CD1c-positive myeloid dendritic cell (primary cell): ENCODE results near the gene TRAF3IP1.
"Not testable (repeated sequence)": the region's sequence is repeated elsewhere in the genome, so short reads cannot be mapped to it uniquely, and the experiment has no call there.

ENCODE experiments used
- DNase-seq: peaks from one replicate; pipeline ENCODE4 v3.0.0-alpha.2; 2016; ENCODE audit errors: extremely low spot score

The TRAF3IP1 gene

DNA sequence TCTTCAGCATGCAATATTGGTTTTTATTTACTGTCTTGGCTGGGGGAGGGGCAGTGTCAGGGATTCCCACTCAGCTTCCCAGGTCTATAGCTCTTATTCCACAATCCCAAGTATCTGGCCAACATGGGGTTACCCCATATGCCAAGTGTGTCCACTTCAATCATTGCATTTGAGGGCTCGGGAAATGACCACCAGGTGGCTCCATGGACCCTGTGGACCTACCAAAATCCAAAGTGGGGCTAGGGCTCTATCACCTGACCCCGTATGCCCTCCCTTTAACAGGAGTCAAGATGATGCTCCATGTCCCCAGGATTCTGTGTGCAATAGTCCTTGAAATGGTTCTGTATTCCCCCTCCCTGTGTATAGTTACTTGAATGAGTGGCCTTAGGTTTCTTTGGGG, 12.1 kb upstream of the TRAF3IP1 start:
- no peak for DNase-seq

DNA sequence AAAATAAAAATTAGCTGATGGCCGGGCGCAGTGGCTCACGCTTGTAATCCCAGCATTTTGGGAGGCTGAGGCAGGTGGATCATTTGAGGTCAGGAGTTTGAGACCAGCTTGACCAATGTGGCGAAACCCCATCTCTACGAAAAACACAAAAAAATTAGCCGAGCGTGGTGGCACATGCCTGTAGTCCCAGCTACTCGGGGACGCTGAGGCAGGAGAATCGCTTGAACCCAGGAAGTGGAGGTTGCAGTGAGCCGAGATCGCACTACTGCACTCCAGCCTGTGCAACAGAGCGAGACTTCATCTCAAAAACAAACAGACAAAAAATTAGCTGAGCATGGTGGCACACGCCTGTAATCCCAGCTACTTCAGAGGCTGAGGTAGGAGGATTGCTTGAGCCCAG, 9.6 kb upstream of the TRAF3IP1 start:
- not testable (repeated sequence) for DNase-seq

DNA sequence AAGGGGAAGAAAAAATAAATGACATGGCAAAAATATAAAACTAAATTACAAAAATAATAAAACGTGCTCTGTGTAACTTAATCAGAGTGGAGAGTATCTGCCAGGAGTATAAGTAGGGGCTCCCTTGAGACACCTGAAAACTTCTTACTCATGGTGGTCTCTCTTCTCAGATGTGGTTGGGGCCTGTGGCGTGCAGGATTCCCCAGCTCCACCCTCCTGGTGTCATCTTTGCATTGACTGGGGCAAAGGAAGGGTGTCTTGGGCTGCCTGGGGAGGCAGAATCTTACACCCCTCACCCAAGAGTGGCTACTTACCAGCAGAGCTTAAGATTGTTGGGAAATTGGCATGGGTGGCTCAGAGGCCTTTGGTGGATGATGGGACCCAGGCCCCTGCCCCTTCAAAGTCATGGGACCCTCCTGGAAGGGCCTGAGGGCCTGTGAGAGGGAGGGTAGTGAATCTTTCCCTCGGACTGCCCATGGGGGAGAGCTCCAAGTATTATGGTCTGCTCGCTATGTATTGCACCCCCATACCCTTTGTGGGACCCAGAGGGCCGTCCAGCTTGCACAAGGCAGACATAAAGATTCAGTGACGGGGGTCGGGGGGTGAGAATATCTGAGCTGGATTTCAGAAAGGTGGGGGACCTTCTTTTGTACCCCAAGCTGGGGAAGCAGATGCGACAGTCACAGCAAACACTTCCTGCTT, 6.9 kb upstream of the TRAF3IP1 start:
- no peak for DNase-seq

DNA sequence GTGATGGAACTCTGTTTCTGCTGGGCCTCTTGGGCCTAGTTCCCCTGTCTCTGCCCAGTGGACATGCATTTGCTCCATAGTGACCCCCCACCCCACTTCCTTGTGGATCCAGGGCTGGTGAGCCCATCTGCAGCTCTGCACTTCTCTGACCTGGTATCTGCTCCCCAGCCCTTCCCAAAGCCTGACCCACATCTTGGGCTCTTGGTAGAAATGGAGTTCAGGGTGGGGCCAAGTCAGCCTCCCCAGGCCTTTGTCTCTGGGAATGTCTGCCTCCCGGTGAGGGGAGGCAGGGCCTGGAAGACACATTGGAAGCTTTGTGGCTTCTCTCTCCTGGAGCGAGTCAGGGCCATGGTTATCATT, 6.3 kb upstream of the TRAF3IP1 start:
- DNase-seq = no peak

DNA sequence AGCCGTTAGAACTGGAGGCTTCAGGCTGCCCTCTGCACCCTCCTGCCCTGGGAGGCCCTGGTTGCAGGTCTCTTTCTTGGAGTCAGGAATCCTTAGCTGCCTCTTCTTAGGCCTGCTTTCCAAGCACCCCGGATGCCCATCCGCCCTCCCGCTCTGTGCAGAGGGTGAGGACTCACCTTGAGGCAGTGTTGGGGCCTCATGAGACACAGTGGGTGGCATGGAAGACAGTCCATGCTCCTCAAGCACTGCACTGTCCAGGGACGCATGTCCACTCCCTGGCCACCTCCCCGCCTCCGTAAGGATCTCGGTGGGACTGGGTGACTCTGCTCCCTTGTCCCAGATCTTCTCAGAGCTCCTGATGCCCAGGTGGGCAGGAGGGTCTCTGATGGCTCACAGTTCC, 5.7 kb upstream of the TRAF3IP1 start:
- no peak for DNase-seq

DNA sequence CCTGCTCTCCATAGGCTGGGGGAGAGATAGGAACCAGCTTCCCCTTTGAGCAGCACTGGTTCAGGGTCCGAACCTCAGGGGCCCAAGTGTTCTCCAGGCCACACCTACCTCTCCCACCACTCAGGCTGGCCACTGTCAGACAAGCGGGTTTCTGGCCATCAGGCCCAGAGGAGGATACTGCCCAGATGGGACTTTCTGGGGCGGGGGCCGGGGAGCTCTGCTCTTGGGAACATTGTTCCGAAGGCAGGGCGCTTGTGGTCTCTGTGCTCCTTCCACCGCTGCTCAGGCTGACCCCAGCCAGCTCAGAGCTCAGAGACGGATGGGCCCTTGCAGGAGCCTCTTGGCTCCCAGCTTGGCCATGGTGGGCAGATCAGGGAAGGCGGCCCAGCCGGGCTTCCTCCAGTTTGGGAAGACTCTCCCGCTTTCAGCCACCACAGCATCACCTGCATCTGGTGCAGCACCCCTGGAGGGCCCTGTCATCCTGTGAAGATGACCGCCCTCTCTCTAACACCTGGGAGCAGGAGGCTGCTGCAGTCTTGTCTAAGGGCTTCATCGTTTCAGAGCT, 5.2 kb upstream of the TRAF3IP1 start:
- DNase-seq = no peak

DNA sequence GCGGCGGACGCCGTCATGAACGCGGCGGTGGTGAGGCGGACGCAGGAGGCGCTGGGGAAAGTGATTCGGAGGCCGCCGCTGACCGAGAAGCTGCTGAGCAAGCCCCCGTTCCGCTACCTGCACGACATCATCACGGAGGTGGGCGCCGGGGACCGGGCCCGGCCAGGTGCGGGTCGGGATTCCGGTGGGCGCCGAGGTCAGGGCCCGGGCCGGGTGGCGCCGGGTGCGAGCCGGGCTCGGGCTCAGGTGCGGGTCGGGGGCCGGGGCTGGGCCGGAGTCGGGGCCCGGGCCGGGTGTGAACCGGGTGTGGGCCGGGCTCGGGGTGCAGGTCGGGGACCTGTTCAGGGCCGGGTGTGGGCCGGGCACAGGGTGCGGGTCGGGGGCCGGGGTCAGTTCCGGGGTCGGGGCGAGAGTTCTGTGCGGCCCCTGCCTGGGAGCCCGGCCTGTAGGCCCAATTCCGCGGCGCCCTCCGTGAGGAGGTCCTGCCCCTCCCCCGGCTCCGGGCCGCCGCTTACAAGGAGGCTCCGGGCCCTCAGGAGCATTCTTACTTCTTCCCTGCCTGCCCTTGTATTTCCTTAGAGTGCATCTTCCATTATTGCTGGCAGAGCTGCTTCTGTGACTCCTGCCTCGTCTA, 447 bp downstream of the TRAF3IP1 start:
- DNase-seq = no peak

DNA sequence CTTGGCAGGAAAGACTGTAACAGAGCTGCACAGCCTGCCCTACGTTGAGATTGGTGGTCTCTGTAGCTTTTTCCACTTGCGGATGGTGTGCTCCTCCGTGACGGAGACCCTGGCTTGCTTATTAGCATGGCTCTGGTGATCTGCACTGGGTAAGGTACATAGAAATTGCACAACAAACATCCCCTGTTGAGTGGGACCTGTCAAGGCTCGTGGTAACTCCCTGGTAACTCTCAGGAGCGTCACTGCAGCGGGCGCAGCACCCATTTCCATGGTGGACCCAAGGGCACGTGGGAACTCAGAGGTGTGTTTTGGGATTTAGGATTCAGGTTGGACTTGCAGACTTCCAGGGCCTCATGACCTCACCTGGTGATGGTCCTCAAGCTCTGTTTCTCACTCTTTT, 1.1 kb downstream of the TRAF3IP1 start:
- DNase-seq = no peak

DNA sequence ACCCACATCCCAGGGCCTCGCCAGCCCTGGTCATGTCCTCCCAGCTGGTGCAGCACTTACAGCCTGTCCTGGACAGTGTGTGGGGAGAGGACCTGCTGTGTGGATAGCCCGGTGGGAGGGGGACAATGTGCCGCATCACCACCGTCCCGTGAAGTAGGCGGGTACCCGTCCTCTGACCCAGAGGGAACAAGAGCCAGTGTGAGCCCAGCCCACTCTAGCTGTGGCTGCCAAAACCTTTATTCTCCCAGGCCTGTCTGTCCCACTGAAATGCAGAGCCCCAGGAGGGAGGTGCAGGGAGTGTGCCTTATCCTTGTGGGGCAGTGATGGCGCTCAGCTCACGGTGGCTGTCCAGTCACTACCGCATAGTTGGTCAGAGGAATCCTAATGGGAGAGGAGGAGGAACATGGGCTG, 1.7 kb downstream of the TRAF3IP1 start:
- DNase-seq = no peak

DNA sequence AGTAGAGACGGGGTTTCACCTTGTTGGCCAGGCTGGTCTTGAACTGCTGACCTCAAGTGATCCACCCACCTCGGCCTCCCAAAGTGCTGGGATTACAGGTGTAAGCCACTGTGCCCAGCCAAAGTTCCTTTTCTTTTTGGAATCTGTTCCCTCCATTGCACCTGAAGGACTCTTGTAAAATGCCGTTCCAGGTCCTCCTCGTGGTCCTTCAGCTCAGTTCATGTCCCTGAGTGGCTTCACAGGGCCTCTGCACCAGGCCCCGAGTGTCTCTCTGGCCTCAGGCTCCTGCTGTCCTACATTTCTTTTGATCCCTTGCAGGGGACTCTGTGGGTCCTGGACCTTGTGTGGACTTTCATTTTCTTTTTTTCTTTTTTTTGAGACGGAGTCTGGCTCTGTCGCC, 3.9 kb downstream of the TRAF3IP1 start:
- DNase-seq = not testable (repeated sequence)

DNA sequence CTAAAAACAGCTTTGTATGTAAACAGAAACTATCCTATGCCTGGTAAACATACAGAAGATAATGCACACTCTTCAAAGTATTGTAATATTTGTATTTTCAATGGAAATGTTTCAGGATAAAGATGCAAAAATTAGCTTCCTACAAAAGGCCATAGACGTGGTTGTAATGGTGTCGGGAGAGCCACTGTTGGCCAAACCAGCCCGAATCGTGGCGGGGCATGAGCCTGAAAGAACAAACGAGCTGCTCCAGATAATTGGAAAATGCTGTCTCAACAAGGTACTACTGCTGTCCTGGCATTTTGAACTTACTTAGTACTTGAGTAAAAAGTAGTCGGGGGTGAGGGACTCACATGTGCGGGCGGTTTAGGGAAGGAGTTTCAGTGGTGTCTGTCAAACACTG, 5.4 kb downstream of the TRAF3IP1 start:
- no peak for DNase-seq

DNA sequence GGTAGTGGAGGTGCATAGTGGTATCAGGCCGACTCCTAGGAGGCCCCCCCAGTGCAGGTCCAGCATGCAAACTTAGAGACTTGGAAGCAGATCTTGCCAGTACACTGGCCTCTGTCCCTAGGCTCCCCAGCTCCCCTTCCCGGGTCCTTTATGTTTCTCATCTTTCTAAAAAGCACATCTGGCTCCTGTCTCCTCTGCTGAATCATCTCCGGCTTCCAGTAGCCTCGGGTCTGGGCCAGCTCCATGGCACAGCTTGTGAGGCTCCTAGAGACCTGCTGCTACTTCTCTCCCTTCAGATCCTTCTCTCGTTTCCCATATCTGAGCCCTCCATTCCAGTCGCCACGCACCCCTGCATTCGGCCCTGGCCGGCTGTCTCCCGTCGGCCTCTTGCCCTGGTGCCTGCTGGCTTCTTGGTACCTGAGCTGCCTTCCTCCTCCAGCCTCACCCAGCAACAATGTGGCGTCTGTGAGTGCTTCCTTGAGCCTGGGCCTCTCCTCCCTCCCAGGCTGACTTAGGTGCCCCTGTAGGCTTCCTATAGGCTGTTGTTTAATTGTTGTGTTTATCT, 6.6 kb downstream of the TRAF3IP1 start:
- no peak for DNase-seq

DNA sequence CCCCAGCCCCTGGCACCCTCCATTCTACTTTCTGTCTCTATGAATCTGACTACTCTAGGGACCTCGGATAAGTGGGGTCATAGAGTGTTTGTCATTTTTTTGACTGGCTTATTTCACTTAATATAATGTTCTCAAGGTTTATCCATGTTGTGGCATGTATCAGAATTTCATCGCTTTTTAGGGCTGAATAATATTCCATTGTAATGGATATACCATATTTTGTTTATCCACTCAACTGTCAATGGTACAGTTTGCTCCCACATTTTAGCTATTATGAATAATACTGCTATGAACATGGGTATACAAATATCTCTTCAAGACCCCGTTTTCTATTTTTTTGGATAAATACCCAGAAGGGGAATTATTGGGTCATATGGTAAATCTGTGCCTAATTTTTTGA, 7.4 kb downstream of the TRAF3IP1 start:
- no peak for DNase-seq

DNA sequence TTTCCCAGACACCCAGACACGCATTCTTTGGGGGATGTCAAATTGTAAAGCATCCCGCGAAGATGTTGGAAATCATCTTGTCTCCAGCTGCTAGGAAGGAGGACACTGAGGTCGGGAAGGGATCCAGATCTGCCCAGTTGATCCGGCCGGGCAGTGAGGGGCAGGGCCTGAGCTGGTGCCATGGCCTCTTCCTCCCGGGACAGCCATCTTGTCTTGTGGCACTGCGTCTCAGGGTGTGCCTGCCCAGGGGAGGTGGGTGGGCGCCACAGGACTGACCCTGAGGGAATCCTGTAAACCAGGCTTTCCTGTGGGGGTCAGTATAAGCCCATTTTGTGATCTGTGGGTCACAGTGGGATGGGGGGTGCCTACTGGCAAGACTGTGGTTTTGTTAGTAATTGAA, 10.1 kb downstream of the TRAF3IP1 start:
- no peak for DNase-seq

DNA sequence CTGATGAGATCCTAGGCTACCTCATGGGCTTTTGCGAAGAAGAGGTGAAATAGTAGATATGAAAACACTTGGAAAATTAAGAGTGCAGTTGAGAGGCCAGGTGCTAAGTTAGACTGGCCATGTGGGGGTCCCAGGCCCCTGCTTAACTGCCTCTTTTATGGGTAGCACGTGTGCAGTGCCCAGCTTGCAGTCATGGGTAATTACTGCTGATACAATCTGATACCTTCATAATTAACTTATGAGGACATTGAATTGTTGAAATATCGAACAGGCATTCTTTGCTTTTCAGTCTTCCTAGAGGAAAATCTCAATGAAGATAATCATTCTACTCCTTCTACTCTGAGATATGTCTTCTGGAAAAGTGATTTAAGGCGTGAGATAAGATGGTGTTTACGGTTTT, 11.6 kb downstream of the TRAF3IP1 start:
- no peak for DNase-seq

DNA sequence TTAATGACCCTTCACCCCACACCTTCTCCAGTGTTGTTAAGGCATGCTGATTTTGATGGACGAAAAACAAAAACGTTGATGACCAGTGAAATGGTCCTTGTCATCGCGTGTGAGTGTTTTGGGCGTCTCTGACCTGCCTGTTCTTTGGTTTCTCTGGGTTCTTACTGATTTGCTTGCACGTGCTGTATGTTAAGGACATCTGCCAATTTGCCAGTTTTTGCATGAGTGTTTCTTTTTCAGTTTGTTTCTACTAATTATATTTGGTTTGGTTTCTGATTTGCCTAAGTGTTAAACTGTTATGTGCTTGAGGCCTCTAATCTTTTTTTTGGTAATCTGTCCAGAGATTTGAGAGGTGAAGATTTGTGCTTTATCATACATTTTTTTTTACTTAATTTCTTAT, 14.6 kb downstream of the TRAF3IP1 start:
- no peak for DNase-seq

DNA sequence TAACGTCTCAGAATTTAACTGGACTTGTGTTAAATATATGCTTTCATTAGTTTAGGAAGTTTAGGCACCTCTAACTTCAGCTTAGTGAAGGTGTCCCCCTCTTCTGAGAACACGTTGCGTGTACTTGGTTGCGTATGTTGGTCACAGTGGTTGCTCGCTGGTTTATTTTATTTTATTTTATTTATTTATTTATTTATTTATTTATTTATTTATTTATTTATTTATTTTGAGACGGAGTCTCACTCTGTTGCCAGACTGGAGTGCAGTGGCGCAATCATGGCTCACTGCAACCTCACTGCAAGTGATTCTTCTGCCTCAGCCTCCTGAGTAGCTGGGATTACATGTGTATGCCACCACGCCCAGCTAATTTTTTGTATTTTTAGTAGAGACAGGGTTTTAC, 15.3 kb downstream of the TRAF3IP1 start:
- DNase-seq = not testable (repeated sequence)

DNA sequence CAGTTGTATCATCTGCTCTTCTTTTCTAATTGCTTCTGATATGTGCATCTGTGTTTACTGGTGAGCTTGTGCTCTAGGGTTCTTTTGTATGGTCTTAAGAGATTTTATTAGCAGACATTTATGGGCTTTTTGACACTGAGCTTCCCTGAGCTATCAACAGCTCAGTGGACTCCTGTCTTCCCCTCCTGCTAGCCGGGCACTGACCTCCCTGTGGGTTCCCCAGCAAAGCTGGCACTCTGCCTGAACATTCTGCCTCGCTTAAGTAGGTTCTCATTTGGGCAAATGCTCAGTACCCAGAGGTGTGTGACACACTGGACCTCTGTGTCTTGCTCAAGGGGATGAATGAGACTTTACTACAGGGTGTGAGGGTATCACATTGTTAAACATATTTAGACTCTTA, 15.8 kb downstream of the TRAF3IP1 start:
- DNase-seq = no peak

DNA sequence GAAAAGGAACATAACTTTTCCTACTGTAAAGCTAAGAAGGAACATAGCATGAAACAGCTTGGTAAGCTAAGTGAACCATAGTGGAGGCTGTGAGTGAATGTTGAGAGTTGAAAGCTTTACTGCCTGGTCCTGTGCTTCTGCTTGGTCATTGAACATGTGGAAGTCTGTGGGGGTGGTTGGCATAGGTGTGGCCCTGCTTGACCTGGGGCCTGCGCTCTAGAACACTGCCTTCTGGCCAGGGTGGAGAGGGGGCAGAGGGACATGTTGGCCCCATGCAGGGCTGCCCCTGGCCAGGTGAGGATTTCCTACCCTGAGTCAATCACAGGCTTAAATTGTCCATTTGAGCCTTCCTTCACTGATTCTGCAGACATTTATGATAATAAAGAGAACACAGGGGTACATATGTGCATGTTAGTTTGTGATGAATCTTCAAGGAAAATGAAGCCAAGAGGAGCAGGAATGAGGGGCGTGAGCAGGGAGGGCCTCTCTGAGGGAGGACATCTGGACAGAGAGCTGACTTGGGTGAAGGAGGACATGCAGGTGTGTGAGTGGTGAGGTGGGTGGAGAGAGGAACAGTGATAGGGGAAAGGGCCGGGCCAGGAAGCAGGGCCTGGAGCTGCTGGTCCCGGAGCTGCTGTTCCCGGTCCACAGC, 16.6 kb downstream of the TRAF3IP1 start:
- no peak for DNase-seq

DNA sequence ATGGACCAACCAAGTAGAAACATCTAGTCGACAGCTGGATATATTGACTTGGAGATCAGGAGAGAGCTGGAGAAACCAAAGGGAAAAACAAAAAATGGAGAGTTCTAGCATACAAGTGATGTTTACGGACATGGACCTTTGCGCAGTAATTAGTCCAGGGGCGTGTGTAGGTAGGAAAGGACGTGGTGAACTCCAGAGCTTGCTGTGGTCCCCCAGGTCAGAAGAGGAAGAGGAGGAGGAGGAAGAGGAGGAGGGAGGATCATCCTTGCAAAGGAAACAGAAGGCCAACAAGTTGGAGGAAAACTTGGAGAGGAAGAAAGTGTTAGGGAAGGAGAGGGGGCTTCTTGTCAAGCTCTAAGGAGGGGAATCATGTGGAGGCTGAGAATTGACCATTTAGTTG, 17.5 kb downstream of the TRAF3IP1 start:
- DNase-seq = no peak

DNA sequence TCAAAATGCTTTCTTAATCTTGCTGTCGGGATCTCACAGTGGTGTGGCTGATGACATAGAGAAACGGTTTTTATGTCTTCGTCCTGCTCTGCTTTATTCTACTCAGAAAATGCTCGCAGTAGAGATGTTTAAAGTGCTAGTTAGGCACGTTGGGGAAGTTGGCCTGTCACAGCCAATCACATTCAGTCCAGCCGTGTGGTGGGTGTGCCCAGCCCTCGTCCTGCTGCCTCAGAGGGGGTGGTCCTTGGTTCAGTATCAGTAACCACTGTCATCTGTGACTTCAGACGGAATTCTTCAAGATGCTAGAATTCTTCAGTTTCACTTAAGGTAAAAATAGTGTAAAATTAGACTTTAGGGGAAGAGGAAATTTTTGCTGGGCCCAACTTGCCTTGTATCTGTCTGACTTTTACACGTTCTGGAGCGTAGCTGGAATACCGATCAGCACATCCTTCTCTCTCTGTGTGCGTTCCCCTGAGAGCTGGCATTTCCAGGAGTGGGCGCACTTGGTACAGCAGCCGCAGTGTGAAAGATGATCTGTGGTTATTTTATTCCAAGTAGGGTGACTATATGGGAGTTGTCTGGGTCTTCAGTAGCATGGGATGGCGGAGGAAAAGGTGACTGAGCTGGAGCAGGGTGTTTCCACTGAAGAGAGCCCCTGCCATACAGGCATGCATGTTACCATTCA, 18.5 kb downstream of the TRAF3IP1 start:
- no peak for DNase-seq

DNA sequence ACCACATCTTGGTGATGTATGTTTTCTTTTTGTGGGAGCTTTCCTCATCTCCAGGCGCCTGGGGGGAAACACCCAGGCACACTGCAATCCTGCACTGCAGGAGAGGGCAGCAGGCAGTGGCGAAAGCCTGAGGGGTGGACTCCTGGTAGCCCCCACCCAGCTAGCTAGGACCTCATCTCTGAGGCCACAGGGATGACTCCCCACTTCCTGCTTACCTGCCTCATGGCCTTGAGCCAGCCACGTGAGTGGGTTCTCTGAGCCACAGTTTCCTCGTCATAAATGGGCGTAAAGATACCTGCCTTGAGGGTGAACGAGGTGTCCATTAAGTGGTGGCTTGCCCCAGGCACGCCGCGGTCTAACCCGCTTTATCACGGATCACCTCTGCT, 19.1 kb downstream of the TRAF3IP1 start:
- no peak for DNase-seq
